Mesendoderm (in vitro differentiated cells): ENCODE measurements around the gene PDE6H.

Experiments used
- DNase-seq: peaks from one replicate; pipeline ENCODE4 v3.0.0; 2013
- H2AK5ac ChIP-seq: 2 replicates; pipeline ENCODE4 v1.6.1; 2013; ENCODE audit warnings: low read length, inconsistent platforms
- H2BK120ac ChIP-seq: 2 replicates; pipeline ENCODE4 v1.6.1; 2013; ENCODE audit warnings: low read depth, mild to moderate bottlenecking, low read length, moderate library complexity, mixed read lengths
- H2BK15ac ChIP-seq: replicated peaks from 2 replicates; pipeline ENCODE4 v1.6.1; 2013; ENCODE audit warnings: low read depth, mild to moderate bottlenecking, moderate library complexity
- H2BK5ac ChIP-seq: 2 replicates; pipeline ENCODE4 v1.6.1; 2013; ENCODE audit warnings: low read length, inconsistent platforms
- H3K18ac ChIP-seq: 2 replicates; pipeline ENCODE4 v1.6.1; 2013; ENCODE audit warnings: mild to moderate bottlenecking, low read length, mixed read lengths
- H3K23ac ChIP-seq: one replicate; pipeline ENCODE4 v1.6.1; 2013; ENCODE audit warnings: low read length
- H3K27ac ChIP-seq: 2 replicates; pipeline ENCODE4 v1.5.1; 2013; ENCODE audit warnings: low read depth, mild to moderate bottlenecking, inconsistent platforms, low read length, moderate library complexity
- H3K27me3 ChIP-seq: 2 replicates; pipeline ENCODE4 v1.6.1; 2013; ENCODE audit warnings: low read length, control low read depth, mild to moderate bottlenecking, inconsistent platforms; ENCODE audit not compliant: insufficient read depth, poor library complexity
- H3K36me3 ChIP-seq: 2 replicates; pipeline ENCODE4 v1.6.1; 2013; ENCODE audit warnings: low read length, inconsistent platforms; ENCODE audit not compliant: control insufficient read depth, insufficient read depth
- H3K4ac ChIP-seq: one replicate; pipeline ENCODE4 v1.6.1; 2013; ENCODE audit warnings: low read depth, mild to moderate bottlenecking, low read length, moderate library complexity
- H3K4me1 ChIP-seq: 2 replicates; pipeline ENCODE4 v1.6.1; 2013; ENCODE audit warnings: low read depth, low read length, inconsistent platforms; ENCODE audit not compliant: control insufficient read depth
- H3K4me2 ChIP-seq: 2 replicates; pipeline ENCODE4 v1.6.1; 2013; ENCODE audit warnings: low read length
- H3K4me3 ChIP-seq: 2 replicates; pipeline ENCODE4 v1.5.1; 2013; ENCODE audit warnings: mild to moderate bottlenecking, low read length
- H3K56ac ChIP-seq: one replicate; pipeline ENCODE4 v1.6.1; 2013; ENCODE audit warnings: low read length
- H3K79me1 ChIP-seq: 2 replicates; pipeline ENCODE4 v1.6.1; 2013; ENCODE audit warnings: low read length, inconsistent platforms
- H3K79me2 ChIP-seq: 2 replicates; pipeline ENCODE4 v1.6.1; 2013; ENCODE audit warnings: mild to moderate bottlenecking, low read length; ENCODE audit not compliant: control insufficient read depth, insufficient read depth
- H3K9ac ChIP-seq: 2 replicates; pipeline ENCODE4 v1.6.1; 2013; ENCODE audit warnings: low read length, inconsistent platforms
- H4K5ac ChIP-seq: one replicate; pipeline ENCODE4 v1.6.1; 2013; ENCODE audit warnings: low read length
- H4K8ac ChIP-seq: one replicate; pipeline ENCODE4 v1.6.1; 2013; ENCODE audit warnings: low read depth, mild to moderate bottlenecking, control low read depth, low read length, moderate library complexity
- WGBS: extraction: QIAGEN DNeasy Blood & Tissue Kit; methylation state at CpG from one replicate; pipeline ENCODE4 v1.1.7; 2013; ENCODE audit warnings: low lambda C conversion rate, missing lambda C conversion rate; ENCODE audit not compliant: insufficient coverage; ENCODE audit errors: extremely low coverage; 5-methylcytosine and 5-hydroxymethylcytosine counted together

The PDE6H gene

DNA sequence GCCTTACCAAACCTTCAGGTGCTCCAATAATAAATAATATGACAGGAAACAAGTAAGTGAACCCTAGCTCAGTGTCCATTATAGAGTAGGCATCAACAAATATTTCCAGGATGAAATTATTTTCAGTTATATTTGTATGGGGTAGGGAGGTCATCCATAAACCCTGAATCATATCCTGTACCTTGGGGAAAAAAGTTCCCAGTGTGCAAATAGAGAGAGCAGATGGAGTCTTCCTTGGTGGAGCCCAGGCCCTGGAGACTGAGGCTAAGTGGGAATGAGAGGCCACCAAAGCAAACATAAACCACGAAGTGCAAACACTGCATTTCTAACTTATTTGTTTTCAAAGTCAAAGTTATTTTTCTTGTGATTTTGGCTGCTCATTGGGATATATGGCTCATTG, 26.0 kb upstream of the PDE6H start:
- no peaks in the 10 kb centered on the region for H3K79me1 ChIP-seq

DNA sequence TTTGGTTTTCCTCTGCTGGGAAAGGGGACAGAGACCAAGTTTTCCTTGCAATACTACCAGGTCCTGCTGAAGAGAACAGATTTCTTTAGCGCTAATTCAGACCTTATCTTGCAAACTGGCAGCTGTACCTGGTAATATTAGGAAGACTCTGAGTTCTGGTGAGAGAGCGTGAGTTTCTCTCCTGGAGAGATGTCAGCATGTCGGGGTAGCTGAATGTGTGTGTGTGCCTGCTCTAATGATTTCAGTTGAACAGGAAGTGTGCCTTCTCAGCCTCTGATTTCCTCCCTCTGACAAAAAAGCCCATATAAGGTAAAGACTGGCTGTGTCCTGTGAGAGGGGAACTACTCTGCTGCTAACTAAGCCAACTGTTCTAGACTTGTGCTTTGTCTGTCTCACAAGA, 24.2 kb upstream of the PDE6H start:
- Histone ChIP-seq H2BK5ac (no peak overlapping the region), H3K4me3 (no peak overlapping the region), H3K18ac (peak overlapping the region; percentile 75), H3K4me2 (no peak overlapping the region), H3K23ac (no peak overlapping the region), H3K79me2 (no peaks in the 10 kb centered on the region), H3K4me1 (no peaks in the 10 kb centered on the region), H3K27ac (peak overlapping the region; percentile 25), H3K4ac (peak overlapping the region; percentile 55), H3K27me3 (no peaks in the 10 kb centered on the region), H4K5ac (peak overlapping the region; percentile 79), H4K8ac (peak overlapping the region; percentile 56), H3K9ac (peak overlapping the region; percentile 7), H3K56ac (peak overlapping the region; percentile 6), H3K79me1 (no peaks in the 10 kb centered on the region), H2AK5ac (no peak overlapping the region), H2BK120ac (peak overlapping the region; percentile 82), H3K36me3 (no peaks in the 10 kb centered on the region), H2BK15ac (peak overlapping the region; percentile 64)
- DNase-seq = peak; percentile 82
- WGBS = no CpG with 5 or more reads among the region's 3 CpGs

More for the DNA sequence above, 26.0 kb upstream of the PDE6H start:
- Histone ChIP-seq H3K27me3 (no peaks in the 10 kb centered on the region), H3K18ac (no peak overlapping the region), H3K9ac (no peak overlapping the region), H3K56ac (no peak overlapping the region), H3K36me3 (no peaks in the 10 kb centered on the region), H3K27ac (no peak overlapping the region), H3K4me3 (no peak overlapping the region), H3K79me2 (no peaks in the 10 kb centered on the region), H2AK5ac (no peak overlapping the region), H3K4me1 (no peaks in the 10 kb centered on the region), H2BK120ac (no peak overlapping the region), H2BK5ac (no peak overlapping the region), H4K5ac (no peak overlapping the region), H3K4me2 (no peak overlapping the region), H3K23ac (no peak overlapping the region), H4K8ac (no peak overlapping the region), H2BK15ac (no peak overlapping the region), H3K4ac (no peak overlapping the region)
- WGBS = no CpG with 5 or more reads among the region's 1 CpG
- DNase-seq = no peak

DNA sequence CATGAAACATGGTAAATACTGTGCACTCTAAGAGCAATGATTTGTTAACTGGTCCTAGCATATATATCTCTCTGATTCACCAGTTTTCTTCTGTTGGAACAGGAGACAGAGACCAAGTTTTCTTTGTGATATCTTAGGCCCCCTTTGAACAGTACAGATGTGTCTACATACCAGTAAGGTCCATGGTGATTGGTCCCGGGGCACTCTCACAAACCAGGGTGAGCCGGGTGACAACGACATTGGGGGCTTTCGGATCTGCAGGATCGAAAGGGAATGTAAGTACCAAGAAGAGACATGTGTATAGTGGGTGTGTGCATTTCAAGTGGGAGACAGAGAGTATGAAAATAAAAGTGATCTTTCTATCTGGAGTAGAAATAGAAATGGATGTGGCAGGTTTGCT, 23.2 kb upstream of the PDE6H start:
- Histone ChIP-seq H3K79me1 (no peaks in the 10 kb centered on the region), H3K23ac (no peak overlapping the region), H3K79me2 (no peaks in the 10 kb centered on the region), H2BK120ac (no peak overlapping the region), H4K8ac (no peak overlapping the region), H2AK5ac (no peak overlapping the region), H3K4me3 (no peak overlapping the region), H3K36me3 (no peaks in the 10 kb centered on the region), H3K4me1 (no peaks in the 10 kb centered on the region), H2BK15ac (no peak overlapping the region), H3K27me3 (no peaks in the 10 kb centered on the region), H3K18ac (no peak overlapping the region), H3K9ac (no peak overlapping the region), H3K4ac (no peak overlapping the region), H3K4me2 (no peak overlapping the region), H4K5ac (no peak overlapping the region), H3K27ac (no peak overlapping the region), H3K56ac (no peak overlapping the region), H2BK5ac (no peak overlapping the region)
- no CpG with 5 or more reads among the region's 5 CpGs for WGBS
- no peak for DNase-seq

DNA sequence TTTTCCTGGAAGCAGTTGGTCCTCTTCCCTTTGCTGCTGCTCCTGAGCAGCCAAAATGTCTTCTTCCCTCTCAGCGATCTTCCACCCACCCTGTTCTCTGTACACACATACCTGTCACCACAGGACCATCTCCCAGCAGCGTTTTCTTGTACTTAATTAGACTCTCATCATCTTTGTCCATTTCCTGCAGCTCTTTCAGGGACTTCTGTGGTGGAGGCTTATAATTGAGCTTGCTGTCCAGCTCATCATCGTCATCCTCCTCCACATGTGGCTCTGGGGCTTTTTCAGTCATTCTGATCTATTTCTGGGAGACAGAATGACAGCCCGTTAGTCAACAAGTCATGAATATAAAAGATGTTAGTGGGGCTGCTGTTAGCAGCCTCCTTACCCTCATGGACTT, 22.4 kb upstream of the PDE6H start:
- H4K5ac ChIP-seq = no peak overlapping the region
- H3K56ac ChIP-seq = no peak overlapping the region
- WGBS = no CpG with 5 or more reads among the region's 4 CpGs
- H3K27me3 ChIP-seq = no peaks in the 10 kb centered on the region
- no peak overlapping the region for H3K4me2 ChIP-seq
- no peak overlapping the region for H2AK5ac ChIP-seq
- H2BK120ac ChIP-seq = no peak overlapping the region
- H3K79me2 ChIP-seq = no peaks in the 10 kb centered on the region
- no peak overlapping the region for H4K8ac ChIP-seq
- H3K9ac ChIP-seq = no peak overlapping the region
- H3K4ac ChIP-seq = no peak overlapping the region
- H2BK5ac ChIP-seq = no peak overlapping the region
- no peaks in the 10 kb centered on the region for H3K4me1 ChIP-seq
- H3K79me1 ChIP-seq = no peaks in the 10 kb centered on the region
- no peak overlapping the region for H3K18ac ChIP-seq
- no peak overlapping the region for H3K23ac ChIP-seq
- H3K4me3 ChIP-seq = no peak overlapping the region
- no peak overlapping the region for H3K27ac ChIP-seq
- no peaks in the 10 kb centered on the region for H3K36me3 ChIP-seq
- no peak for DNase-seq
- H2BK15ac ChIP-seq = no peak overlapping the region

DNA sequence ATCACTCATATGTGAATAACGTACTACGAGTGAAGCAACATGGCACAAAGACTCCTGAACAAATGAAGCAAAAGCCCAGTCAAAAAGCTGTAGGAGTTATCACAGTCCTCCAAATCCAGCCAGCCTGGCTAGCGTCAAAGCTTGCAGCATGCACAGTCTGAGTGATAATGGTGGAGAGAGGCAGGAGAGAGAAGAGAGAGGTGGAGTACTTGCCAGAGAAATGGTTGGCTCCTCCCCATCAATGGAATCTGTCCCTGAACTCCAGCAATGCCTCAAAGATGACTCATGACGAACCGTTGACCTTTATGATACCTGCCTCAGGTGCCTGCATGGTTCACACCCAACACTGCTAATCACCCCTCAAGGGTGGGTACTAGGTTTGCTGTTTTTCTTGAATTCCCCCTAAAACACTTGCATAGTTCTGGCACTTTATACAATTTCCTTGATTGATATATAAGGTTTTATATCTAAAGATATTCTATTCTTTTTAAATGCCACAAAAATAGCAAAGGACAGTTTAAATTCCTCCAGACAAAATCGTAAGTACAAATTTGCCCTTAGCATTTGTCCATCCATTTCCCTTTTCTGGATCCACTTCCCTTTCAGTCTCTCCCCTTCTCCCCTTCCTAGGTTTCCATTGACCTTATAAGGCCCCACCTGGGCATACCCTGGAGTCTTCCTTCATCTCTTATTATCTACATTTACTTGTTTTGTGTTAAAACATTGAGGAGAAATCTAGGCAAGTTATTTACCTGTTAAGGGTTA, 21.7 kb upstream of the PDE6H start:
- Histone ChIP-seq H3K9ac (no peak overlapping the region), H3K4me2 (no peak overlapping the region), H4K8ac (no peak overlapping the region), H3K27me3 (no peaks in the 10 kb centered on the region), H2BK15ac (no peak overlapping the region), H3K36me3 (no peaks in the 10 kb centered on the region), H3K18ac (no peak overlapping the region), H3K4me1 (no peaks in the 10 kb centered on the region), H3K23ac (no peak overlapping the region), H2AK5ac (no peak overlapping the region), H3K4ac (no peak overlapping the region), H2BK120ac (no peak overlapping the region), H4K5ac (no peak overlapping the region), H3K4me3 (no peak overlapping the region), H3K79me2 (no peaks in the 10 kb centered on the region), H3K56ac (no peak overlapping the region), H3K79me1 (no peaks in the 10 kb centered on the region), H3K27ac (no peak overlapping the region), H2BK5ac (no peak overlapping the region)
- peak; percentile 94 for DNase-seq
- WGBS = no CpG with 5 or more reads among the region's 6 CpGs

DNA sequence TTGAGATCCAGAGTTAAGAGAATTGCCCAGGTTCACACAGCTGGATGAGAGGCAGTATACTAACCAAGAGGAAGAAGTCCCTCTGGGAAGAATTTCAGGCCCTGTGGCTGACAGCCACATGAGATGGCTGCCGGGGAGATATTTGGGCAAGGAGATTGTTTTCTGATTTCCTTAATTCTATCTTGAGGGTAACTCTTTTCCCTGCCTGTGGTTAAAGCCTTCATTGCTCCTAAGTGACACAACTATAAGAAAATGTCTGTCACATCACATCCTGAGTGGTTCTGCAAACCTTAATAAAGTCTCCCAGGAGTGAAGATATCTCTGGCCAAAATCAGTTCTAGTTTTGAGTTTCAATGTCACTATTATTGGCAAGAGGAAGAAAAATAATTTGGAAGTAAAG, 21.0 kb upstream of the PDE6H start:
- Histone ChIP-seq H3K36me3 (no peaks in the 10 kb centered on the region), H3K18ac (no peak overlapping the region), H3K4me1 (no peaks in the 10 kb centered on the region), H4K5ac (no peak overlapping the region), H3K4me3 (no peak overlapping the region), H2BK15ac (no peak overlapping the region), H3K27me3 (no peaks in the 10 kb centered on the region), H3K4me2 (no peak overlapping the region), H2AK5ac (no peak overlapping the region), H3K27ac (no peak overlapping the region), H3K4ac (no peak overlapping the region), H3K79me1 (no peaks in the 10 kb centered on the region), H3K79me2 (no peaks in the 10 kb centered on the region), H2BK5ac (no peak overlapping the region), H3K9ac (no peak overlapping the region), H3K56ac (no peak overlapping the region), H2BK120ac (no peak overlapping the region), H4K8ac (no peak overlapping the region), H3K23ac (no peak overlapping the region)
- DNase-seq = no peak
- WGBS = no CpG with 5 or more reads among the region's 1 CpG
